Sigmoid colon (tissue), 7 donors: ENCODE results near the gene GDF2. TPM values are rescaled to one million over a fixed set of nuclear protein-coding genes. Genes with fewer than 3 reads are reported as not detected.

Experiments used
- DNase-seq: peaks from one replicate; pipeline ENCODE4 v3.0.0-alpha.2; 2019
- H3K27ac ChIP-seq, 4 donors: fragments of 200-600 bp; sonication (generic); one replicate each; pipeline ENCODE4 v1.5.1; 2016 to 2019; ENCODE audit warnings: mild to moderate bottlenecking in 1 of 4
- H3K27me3 ChIP-seq, 3 donors: fragments of 200-600 bp; sonication (generic); one replicate each; pipeline ENCODE4 v1.5.1; 2019; ENCODE audit warnings: mild to moderate bottlenecking in 1 of 3
- H3K36me3 ChIP-seq, 4 donors: fragments of 200-600 bp; sonication (generic); one replicate each; pipeline ENCODE4 v1.5.1; 2016 to 2019
- H3K4me1 ChIP-seq, 4 donors: fragments of 200-600 bp; sonication (generic); one replicate each; pipeline ENCODE4 v1.5.1; 2017 to 2019
- H3K4me3 ChIP-seq, 4 donors: fragments of 200-600 bp; sonication (generic); one replicate each; pipeline ENCODE4 v1.5.1; 2017 to 2019; ENCODE audit warnings: mild to moderate bottlenecking in 2 of 4, moderate library complexity in 1 of 4
- H3K9me3 ChIP-seq, 4 donors: fragments of 200-600 bp in 3 of 4; sonication (generic) in 3 of 4; one replicate each; pipeline versions ENCODE4 v1.5.1 to v1.6.1; 2013 to 2019
- EP300 ChIP-seq, 4 donors: sonication (generic); formaldehyde crosslinking; IDR thresholded peaks; one replicate each; pipeline ENCODE4 v1.6.1; 2017; ENCODE audit warnings: antibody characterized with exemption in 4 of 4
- POLR2A ChIP-seq, 2 donors: fragments of 450-650 bp; IDR thresholded peaks; one replicate each; pipeline ENCODE4 v1.6.1; 2016; ENCODE audit warnings: antibody characterized with exemption in 2 of 2, mild to moderate bottlenecking in 2 of 2, moderate library complexity in 2 of 2
- POLR2AphosphoS5 ChIP-seq, 4 donors: sonication (generic); formaldehyde crosslinking; IDR thresholded peaks; one replicate each; pipeline ENCODE4 v1.6.1; 2017; ENCODE audit warnings: antibody characterized with exemption in 4 of 4
- WGBS, 2 donors: extraction: QIAGEN DNeasy Blood & Tissue Kit; methylation state at CpG; one replicate each; pipeline ENCODE4 v1.1.7; 2013; 5-methylcytosine and 5-hydroxymethylcytosine counted together
- intact Hi-C: fragments of 100-400 bp; cut with DNase I; formaldehyde crosslinking; loops from one replicate; pipeline ENCODE4 v1.15.1; 2023
- polyA plus RNA-seq, 3 donors: library from polyadenylated mRNA; stranded (reverse); fragments of 200-250 nt; gene quantifications; one replicate each; pipeline ENCODE4 v1.2.3, GENCODE V29; 2013
- total RNA-seq, 4 donors: library from RNA; depleted of rRNA; stranded (reverse); fragments of >200 nt; gene quantifications; one replicate each; pipeline ENCODE4 v1.1.0, GENCODE V29; 2016
- TF ChIP-seq, protein P1 (sequence below), 4 experiments: fragments of 450-650 bp in 3 of 4; fragments of 200-600 bp in 1 of 4; IDR thresholded peaks; one replicate each; pipeline ENCODE4 v1.5.1; 2016 to 2019; ENCODE audit warnings: antibody characterized with exemption in 4 of 4, mild to moderate bottlenecking in 3 of 4, moderate library complexity in 2 of 4
- donor health status: healthy with polysubstance abuse.
- donor health status: Bipolar disorder and iron deficiency.
- donor health status: healthy.

Gene GDF2
- total and polyA plus RNA-seq, 7 donors = not detected

DNA sequence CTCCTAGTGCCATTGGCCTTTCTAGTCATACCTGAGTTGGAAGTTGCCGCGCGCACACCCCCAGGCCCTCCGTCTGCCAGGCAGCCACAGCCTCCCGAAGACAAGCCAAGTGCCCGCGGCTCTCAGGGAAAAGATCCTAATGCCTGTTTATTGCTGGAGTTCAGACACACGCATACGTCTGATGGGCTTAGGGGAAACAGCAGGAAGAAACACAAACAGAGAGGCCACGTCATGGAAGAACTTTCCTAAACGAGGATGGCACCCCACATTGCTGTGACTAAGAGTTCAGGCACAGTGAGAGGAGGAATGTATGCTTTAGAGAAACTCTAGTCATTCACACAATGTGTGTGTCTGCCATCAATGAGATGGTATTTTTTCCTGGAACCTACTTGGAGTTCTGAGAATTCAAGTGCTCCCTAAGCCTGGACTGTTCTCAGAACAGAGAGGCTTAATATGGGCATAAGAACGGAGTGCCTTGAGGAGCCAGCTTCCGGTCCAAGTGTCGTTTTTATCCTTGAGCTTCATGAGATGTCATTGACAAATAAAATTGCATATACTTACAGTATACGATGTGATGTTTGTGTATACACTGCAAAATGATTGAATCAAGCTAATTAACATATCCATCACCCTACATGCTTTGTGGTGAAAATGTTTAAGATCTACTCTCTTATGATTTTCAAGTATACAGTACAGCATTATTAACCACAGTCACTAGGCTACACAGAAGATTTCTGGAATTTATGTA, 14.3 kb downstream of the GDF2 start:
- DNase-seq = no peak
- Histone ChIP-seq H3K4me3 (no peak overlapping the region), H3K4me1 (peaks cover 0 to 6% (median 2%) of the 10 kb centered on the region in 4 donors), H3K27ac (no peak overlapping the region), H3K36me3 (no peaks in the 10 kb centered on the region), H3K9me3 (no peaks in the 10 kb centered on the region), H3K27me3 (peaks cover 0 to 7% (median 0%) of the 10 kb centered on the region in 3 donors)
- TF ChIP-seq, protein P1, sequence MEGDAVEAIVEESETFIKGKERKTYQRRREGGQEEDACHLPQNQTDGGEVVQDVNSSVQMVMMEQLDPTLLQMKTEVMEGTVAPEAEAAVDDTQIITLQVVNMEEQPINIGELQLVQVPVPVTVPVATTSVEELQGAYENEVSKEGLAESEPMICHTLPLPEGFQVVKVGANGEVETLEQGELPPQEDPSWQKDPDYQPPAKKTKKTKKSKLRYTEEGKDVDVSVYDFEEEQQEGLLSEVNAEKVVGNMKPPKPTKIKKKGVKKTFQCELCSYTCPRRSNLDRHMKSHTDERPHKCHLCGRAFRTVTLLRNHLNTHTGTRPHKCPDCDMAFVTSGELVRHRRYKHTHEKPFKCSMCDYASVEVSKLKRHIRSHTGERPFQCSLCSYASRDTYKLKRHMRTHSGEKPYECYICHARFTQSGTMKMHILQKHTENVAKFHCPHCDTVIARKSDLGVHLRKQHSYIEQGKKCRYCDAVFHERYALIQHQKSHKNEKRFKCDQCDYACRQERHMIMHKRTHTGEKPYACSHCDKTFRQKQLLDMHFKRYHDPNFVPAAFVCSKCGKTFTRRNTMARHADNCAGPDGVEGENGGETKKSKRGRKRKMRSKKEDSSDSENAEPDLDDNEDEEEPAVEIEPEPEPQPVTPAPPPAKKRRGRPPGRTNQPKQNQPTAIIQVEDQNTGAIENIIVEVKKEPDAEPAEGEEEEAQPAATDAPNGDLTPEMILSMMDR (IDR thresholded peaks at IDR 0.05) = no peak
- TF ChIP-seq POLR2AphosphoS5 (IDR thresholded peaks at IDR 0.05) = no peak
- no peak for TF ChIP-seq POLR2A (IDR thresholded peaks at IDR 0.05)
- TF ChIP-seq EP300 (IDR thresholded peaks at IDR 0.05) = no peak
- intact Hi-C loops = no loop called here
- WGBS, 2 donors = 82 to 85% methylated on average over 15 of the region's 15 CpGs

DNA sequence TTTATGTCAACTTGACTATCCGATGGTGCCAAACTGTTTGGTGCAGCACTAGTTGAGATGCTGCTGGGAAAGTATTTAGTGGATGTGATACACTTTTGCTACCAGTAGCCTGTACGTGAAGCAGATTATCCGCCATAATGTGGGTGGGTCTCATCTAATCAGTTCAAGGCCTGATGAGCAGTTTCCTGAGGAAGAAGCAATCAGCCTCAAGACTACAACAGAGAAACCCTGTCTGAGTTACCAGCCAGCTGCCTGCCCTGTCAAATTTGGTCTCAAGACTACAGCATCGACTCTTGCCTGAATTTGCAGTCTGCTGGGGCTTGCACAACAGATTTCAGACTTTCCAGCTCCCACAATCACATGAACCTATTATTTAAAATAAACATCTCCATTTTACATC, 15.1 kb downstream of the GDF2 start:
- no peak overlapping the region for H3K27ac ChIP-seq
- TF ChIP-seq, protein P1 (IDR thresholded peaks at IDR 0.05) = no peak
- TF ChIP-seq POLR2AphosphoS5 (IDR thresholded peaks at IDR 0.05) (no peak), POLR2A (IDR thresholded peaks at IDR 0.05) (no peak), EP300 (IDR thresholded peaks at IDR 0.05) (no peak)

DNA sequence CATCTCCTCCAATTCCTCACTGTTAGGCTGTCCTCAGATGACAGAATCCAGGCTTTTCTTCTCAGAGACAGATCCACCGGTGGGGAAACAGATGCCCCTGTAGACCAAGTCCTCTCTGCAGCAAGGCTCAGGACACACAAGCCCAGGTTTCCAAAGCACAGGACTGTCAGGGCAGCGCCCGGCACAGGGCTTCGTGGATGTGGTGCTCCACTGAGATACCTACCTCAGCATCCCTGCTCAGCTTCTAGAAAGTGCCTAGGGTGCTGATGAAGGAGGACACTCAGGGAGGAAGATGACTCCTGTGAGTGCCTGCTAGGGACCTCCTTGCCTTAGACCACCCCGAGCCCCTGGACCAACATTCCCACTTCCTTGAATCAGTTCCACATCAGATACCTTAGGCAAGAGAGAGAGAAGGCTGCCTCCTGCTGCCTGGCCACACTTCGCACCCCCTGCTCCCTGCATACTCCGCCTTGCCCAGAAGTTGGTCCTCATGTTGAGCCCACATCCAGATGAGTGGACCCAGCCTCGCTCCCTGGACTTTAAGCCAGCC, 17.0 kb downstream of the GDF2 start:
- Histone ChIP-seq H3K27ac (no peak overlapping the region), H3K9me3 (no peaks in the 10 kb centered on the region), H3K27me3 (peaks cover 0 to 7% (median 0%) of the 10 kb centered on the region in 3 donors), H3K4me3 (no peak overlapping the region), H3K4me1 (peaks cover 0 to 6% (median 2%) of the 10 kb centered on the region in 4 donors), H3K36me3 (no peaks in the 10 kb centered on the region)
- TF ChIP-seq, protein P1 (IDR thresholded peaks at IDR 0.05) = no peak
- TF ChIP-seq POLR2AphosphoS5 (IDR thresholded peaks at IDR 0.05) = no peak
- 89 to 95% methylated on average over 8 of the region's 8 CpGs for WGBS, 2 donors
- DNase-seq = no peak
- intact Hi-C loops = no loop called here

More for the DNA sequence above, 15.1 kb downstream of the GDF2 start:
- H3K27me3 ChIP-seq = peaks cover 0 to 7% (median 0%) of the 10 kb centered on the region in 3 donors
- H3K36me3 ChIP-seq = no peaks in the 10 kb centered on the region
- peaks cover 0 to 6% (median 2%) of the 10 kb centered on the region in 4 donors for H3K4me1 ChIP-seq
- DNase-seq = no peak
- H3K9me3 ChIP-seq = no peaks in the 10 kb centered on the region
- no peak overlapping the region for H3K4me3 ChIP-seq
- WGBS, 2 donors = 80 to 89% methylated on average over 4 of the region's 4 CpGs
- intact Hi-C loops = no loop called here

DNA sequence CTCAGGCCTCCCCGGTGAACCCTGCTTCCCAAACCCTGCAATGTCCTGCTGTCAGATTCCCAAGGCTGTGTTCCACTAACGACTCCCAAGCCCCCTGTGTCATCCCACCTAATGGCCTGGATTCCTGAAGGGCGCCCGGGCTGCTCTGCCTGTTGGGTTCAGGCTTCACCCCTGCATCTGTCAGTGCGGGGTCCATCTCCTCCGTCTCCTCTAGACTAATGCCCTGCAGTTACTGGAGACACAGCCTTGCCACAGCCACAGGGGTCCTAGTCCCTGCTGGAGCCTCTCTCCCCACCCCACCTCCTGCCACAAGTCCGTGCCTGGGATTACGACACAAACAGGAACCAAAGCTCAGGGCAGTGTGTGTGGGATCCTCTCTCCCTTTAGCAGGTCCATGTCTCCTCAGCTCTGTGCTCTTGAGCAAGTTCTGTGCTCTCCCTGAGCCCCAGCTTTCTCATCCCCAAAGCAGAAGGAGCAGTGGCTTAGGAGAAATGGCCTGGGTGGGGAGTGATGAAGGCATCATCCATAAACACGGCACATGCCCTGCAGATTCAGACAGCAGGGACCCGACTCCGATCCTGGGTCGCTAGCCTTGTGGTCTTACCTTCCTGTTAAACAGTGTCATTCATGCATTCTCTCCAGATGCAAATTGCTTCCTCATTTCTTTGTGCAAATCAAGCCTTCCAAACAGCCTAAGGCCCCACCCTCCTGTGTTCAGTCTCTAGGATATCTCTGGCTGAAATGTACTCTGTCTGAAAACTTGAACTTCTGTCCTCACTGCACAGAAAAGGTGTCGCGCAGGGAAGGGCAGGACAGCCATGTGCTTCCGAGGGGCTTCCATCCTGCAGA, 17.7 kb downstream of the GDF2 start:
- intact Hi-C loops = no loop called here
- DNase-seq = peak; percentile 22
- WGBS, 2 donors = 52 to 68% methylated on average over 15 of the region's 15 CpGs

More for the DNA sequence above, 17.7 kb downstream of the GDF2 start:
- H3K9me3 ChIP-seq = no peaks in the 10 kb centered on the region
- no peak overlapping the region for H3K4me3 ChIP-seq
- no peaks in the 10 kb centered on the region for H3K36me3 ChIP-seq
- TF ChIP-seq POLR2AphosphoS5 (IDR thresholded peaks at IDR 0.05) (no peak), POLR2A (IDR thresholded peaks at IDR 0.05) (no peak), EP300 (IDR thresholded peaks at IDR 0.05) (no peak)
- TF ChIP-seq, protein P1 (IDR thresholded peaks at IDR 0.05) = no peak
- H3K27me3 ChIP-seq = peaks cover 0 to 7% (median 0%) of the 10 kb centered on the region in 3 donors
- H3K27ac ChIP-seq = no peak overlapping the region
- peaks cover 0 to 6% (median 2%) of the 10 kb centered on the region in 4 donors for H3K4me1 ChIP-seq
